GM12878 (cell line): ENCODE data around the gene PPP2R5D.

Experiments used
- HDAC6 ChIP-seq: fragments of 200-600 bp; sonication (generic); IDR thresholded peaks from one replicate; pipeline ENCODE4 v1.8.0; 2017; ENCODE audit warnings: antibody characterized with exemption; ENCODE audit not compliant: unreplicated experiment
- TF ChIP-seq, protein P1 (sequence below): IDR thresholded peaks from 2 replicates; pipeline ENCODE4 v1.6.1; 2012; ENCODE audit warnings: mild to moderate bottlenecking, low read depth, low read length

DNA sequence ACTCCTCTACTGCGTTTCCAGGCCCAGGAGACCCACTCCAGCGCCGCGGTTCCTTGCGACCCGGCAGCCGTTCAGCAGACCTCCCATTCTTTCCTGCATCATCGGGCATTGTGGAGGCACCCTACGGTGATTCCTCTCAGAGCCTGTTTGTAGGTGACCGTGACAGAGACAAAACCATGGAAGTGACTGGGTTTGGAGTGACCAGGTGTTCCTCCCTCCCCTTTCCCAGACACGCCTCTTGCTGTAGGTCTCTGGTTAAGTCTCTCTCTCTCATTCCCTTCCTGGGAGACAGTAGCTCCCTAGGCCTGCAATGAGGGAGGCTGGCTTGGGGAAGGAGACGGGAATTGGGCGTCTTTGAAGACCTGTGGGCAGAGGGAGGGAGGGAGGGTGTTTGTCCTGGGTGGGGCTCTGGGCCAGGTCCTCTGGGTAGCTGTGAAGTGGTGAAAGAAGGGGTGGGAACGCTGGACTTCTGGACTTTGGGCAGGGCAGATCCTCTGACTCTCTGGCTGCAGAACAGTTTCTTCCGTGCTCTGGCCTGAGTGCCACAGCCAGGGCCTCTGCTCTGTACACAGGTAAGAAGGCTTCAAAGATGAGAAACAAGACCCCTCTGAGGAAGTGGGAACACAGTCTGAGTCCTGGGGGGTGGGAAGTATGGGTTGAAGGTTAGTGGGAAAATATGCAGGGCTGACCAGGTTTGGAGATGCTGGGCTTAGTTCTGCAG, 75.8 kb downstream of the PPP2R5D start:
- TF ChIP-seq HDAC6: no peak
- TF ChIP-seq, protein P1, sequence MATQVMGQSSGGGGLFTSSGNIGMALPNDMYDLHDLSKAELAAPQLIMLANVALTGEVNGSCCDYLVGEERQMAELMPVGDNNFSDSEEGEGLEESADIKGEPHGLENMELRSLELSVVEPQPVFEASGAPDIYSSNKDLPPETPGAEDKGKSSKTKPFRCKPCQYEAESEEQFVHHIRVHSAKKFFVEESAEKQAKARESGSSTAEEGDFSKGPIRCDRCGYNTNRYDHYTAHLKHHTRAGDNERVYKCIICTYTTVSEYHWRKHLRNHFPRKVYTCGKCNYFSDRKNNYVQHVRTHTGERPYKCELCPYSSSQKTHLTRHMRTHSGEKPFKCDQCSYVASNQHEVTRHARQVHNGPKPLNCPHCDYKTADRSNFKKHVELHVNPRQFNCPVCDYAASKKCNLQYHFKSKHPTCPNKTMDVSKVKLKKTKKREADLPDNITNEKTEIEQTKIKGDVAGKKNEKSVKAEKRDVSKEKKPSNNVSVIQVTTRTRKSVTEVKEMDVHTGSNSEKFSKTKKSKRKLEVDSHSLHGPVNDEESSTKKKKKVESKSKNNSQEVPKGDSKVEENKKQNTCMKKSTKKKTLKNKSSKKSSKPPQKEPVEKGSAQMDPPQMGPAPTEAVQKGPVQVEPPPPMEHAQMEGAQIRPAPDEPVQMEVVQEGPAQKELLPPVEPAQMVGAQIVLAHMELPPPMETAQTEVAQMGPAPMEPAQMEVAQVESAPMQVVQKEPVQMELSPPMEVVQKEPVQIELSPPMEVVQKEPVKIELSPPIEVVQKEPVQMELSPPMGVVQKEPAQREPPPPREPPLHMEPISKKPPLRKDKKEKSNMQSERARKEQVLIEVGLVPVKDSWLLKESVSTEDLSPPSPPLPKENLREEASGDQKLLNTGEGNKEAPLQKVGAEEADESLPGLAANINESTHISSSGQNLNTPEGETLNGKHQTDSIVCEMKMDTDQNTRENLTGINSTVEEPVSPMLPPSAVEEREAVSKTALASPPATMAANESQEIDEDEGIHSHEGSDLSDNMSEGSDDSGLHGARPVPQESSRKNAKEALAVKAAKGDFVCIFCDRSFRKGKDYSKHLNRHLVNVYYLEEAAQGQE: no peak
